ENCODE results near the gene HPDL. TPM values are rescaled to one million over a fixed set of nuclear protein-coding genes. Genes with fewer than 3 reads are reported as not detected.

HPDL gene
- total and polyA plus RNA-seq, 2 of the 4 experiments (the other 2 are of a cell fraction), result 0.54 to 1.1 TPM

- TF ChIP-seq USF2 (IDR thresholded peaks at IDR 0.05; ENCODE audit: low read depth, low read length) (no peak), RFX5 (IDR thresholded peaks at IDR 0.05; ENCODE audit: low read depth, low read length) (no peak), NFE2L2 (IDR thresholded peaks at IDR 0.05; ENCODE audit: low read depth, low read length) (no peak), BHLHE40 (IDR thresholded peaks at IDR 0.05; ENCODE audit: low read depth, low read length) (no peak), RCOR1 (IDR thresholded peaks at IDR 0.05; ENCODE audit: insufficient replicate concordance, low read length) (no peak), MAZ (IDR thresholded peaks at IDR 0.05; ENCODE audit: borderline replicate concordance, low read depth, low read length) (no peak), MAFK (IDR thresholded peaks at IDR 0.05; ENCODE audit: low read depth, low read length) (no peak), CHD1 (IDR thresholded peaks at IDR 0.05; ENCODE audit: low read depth, low read length) (no peak), POLR2A (IDR thresholded peaks at IDR 0.05; ENCODE audit: low read depth, low read length) (no peak), ELK1 (IDR thresholded peaks at IDR 0.05; ENCODE audit: borderline replicate concordance, low read depth, low read length) (no peak), SMC3 (IDR thresholded peaks at IDR 0.05; ENCODE audit: low read depth, low read length) (no peak), FOS (IDR thresholded peaks at IDR 0.05; ENCODE audit: low read depth, low read length) (no peak), CEBPB (IDR thresholded peaks at IDR 0.05; ENCODE audit: low read depth, low read length) (no peak)
- ATAC-seq (ENCODE audit: low read depth) (peak; percentile 24; the same call in 1 of the 2 replicates), DNase-seq (peak; percentile 55)
Measured at GRCh38 chr1:45356186-45356585, 29.5 kb downstream of the HPDL start.

More at GRCh38 chr1:45356186-45356585, 29.5 kb downstream of the HPDL start:
- Histone ChIP-seq H3K79me1 (ENCODE audit: low read depth in 1 of 2, low read length in 2 of 2) (no peaks in the 10 kb centered on the region), H3K36me3 (ENCODE audit: control insufficient read depth, insufficient read depth, low read length) (no peaks in the 10 kb centered on the region), H3K18ac (ENCODE audit: low read depth, low read length) (no peak overlapping the region), H2BK20ac (ENCODE audit: low read depth, low read length) (no peak overlapping the region), H2BK5ac (ENCODE audit: low read depth, low read length, poor library complexity, severe bottlenecking) (no peak overlapping the region), H2AK9ac (replicated peaks; ENCODE audit: low read depth, low read length, poor library complexity) (no peak overlapping the region), H3K9me3 (ENCODE audit: control insufficient read depth, insufficient read depth, low read length) (no peaks in the 10 kb centered on the region), H3K27ac (ENCODE audit: insufficient read depth, low read length) (no peak overlapping the region), H3K27me3 (ENCODE audit: control insufficient read depth, insufficient read depth, low read length) (no peaks in the 10 kb centered on the region), H3K4me2 (ENCODE audit: low read depth, low read length) (no peak overlapping the region), H3K14ac (replicated peaks; ENCODE audit: low read depth, low read length) (no peak overlapping the region), H4K20me1 (ENCODE audit: insufficient read depth, low read length) (no peaks in the 10 kb centered on the region), H3K4me3 (ENCODE audit: insufficient read depth, low read depth, low read length) (no peak overlapping the region), H2AK5ac (ENCODE audit: low read depth, low read length) (no peak overlapping the region), H2BK15ac (ENCODE audit: low read depth, low read length) (no peak overlapping the region), H3K23ac (ENCODE audit: low read depth, low read length) (no peak overlapping the region), H4K5ac (ENCODE audit: low read depth, low read length) (no peak overlapping the region), H4K8ac (ENCODE audit: low read depth in 2 of 2, low read length in 2 of 2) (no peak overlapping the region), H3K56ac (ENCODE audit: extremely low read depth, insufficient read depth, low read length) (no peak overlapping the region), H3K9ac (ENCODE audit: low read depth, low read length) (no peak overlapping the region), H3K4ac (ENCODE audit: low read depth, low read length) (no peak overlapping the region), H3K9me1 (ENCODE audit: insufficient read depth, low read length) (no peaks in the 10 kb centered on the region), H3K4me1 (ENCODE audit: control insufficient read depth, insufficient read depth, low read length) (no peaks in the 10 kb centered on the region; the same call in 1 of the 2 replicates), H2BK120ac (ENCODE audit: low read depth, low read length) (no peak overlapping the region), H2AFZ (replicated peaks; ENCODE audit: low read length, poor library complexity) (no peak overlapping the region), H4K91ac (ENCODE audit: insufficient read depth, low read depth, low read length) (no peak overlapping the region)
- 36% methylated on average over 4 of the region's 4 CpGs; no CpG with 5 or more reads in 1 of the 2 experiments for WGBS, 2 experiments (ENCODE audit: extremely low coverage in 2 of 2, insufficient read length in 1 of 2)
- BruUV-seq (replicated peaks), result no TSS peak
- intact Hi-C loops (cut with micrococcal nuclease) (no loop called here), in situ Hi-C loops (cut with MboI; ENCODE audit: low sequenced_read_pairs) (loop anchor here (5.0 kb wide), 1 partner anchor 216 kb away; no protein-coding TSS in a partner anchor), dilution Hi-C loops (cut with HindIII; ENCODE audit: low sequenced_read_pairs, unreplicated experiment) (no loop called here)
- ChIA-PET POLR2A (ENCODE audit: unreplicated experiment) (no interaction called here), CTCF (interaction anchor here (0.6 to 8.1 kb wide), 3 partner anchors 136 to 248 kb away, joined by 3 to 95 read pairs (median 4); partner anchors contain the start of gene TESK2)

Measured in IMR-90 (cell line).